Tongue (tissue), 2 donors: ENCODE results near the gene ACTA1. TPM values are rescaled to one million over a fixed set of nuclear protein-coding genes. Genes with fewer than 3 reads are reported as not detected.
"Not testable (repeated sequence)": the region's sequence is repeated elsewhere in the genome, so short reads cannot be mapped to it uniquely, and the experiment has no call there.

Experiments used
- DNase-seq: peaks from one replicate; pipeline ENCODE4 v3.0.0-alpha.2; 2015
- total RNA-seq: library from RNA; depleted of rRNA; stranded (reverse); fragments of >200 nt; gene quantifications from one replicate; pipeline ENCODE4 v1.2.3, GENCODE V29; 2014

Gene ACTA1
- total RNA-seq, 1 donor from 2014 or later: 4,424 TPM

GRCh38 chr1:229440851-229441537, 7.1 kb upstream of the ACTA1 start:
- no peak for DNase-seq

DNA sequence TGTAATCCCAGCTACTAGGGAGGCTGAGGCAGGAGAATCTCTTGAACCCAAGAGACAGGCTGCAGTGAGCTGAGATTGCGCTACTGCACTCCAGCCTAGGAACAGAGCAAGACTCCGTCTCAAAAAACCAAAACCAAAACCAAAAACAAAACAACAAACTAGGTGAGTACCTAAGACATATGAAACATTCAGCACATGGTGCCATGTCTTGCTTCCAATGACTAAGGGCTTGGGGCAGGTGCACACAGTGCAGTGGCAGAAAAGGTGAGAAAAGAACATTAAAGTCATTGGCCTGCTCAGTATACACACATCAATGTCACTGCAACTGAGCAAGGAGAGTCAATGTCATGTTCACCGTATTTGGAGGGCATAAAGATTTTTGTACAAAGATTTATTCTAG, 4.1 kb upstream of the ACTA1 start:
- no peak for DNase-seq

- DNase-seq: no peak
These were observed 3.5 kb upstream of the ACTA1 start for GRCh38 chr1:229437443-229437842.

- DNase-seq: peak; percentile 46
These were observed 2.3 kb upstream of the ACTA1 start for GRCh38 chr1:229436201-229436600.

DNA sequence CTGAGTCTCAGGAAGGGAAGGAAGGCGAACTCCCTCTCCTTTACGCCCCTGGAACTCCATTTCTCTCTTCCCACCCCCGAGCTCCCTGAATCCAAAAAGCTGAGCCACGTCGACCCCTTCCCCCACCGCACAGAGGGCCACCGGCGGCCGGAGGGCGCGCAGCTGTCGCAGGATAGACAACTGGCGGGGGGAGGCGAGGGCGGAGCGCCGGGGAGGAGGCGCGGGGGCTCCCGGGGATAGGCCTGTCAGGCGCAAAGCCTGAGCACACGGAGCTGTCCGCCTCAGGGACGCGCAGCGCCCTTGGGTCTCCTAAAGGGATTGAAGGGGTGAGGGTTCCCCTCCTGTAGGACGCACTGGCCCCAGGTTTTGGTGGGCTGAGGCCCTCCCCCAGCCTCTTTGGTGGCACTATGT, 752 bp upstream of the ACTA1 start:
- peak; percentile 86 for DNase-seq

GRCh38 chr1:229433364-229434004, 410 bp downstream of the ACTA1 start:
- no peak for DNase-seq

GRCh38 chr1:229432905-229433304, 989 bp downstream of the ACTA1 start:
- DNase-seq: no peak

DNA sequence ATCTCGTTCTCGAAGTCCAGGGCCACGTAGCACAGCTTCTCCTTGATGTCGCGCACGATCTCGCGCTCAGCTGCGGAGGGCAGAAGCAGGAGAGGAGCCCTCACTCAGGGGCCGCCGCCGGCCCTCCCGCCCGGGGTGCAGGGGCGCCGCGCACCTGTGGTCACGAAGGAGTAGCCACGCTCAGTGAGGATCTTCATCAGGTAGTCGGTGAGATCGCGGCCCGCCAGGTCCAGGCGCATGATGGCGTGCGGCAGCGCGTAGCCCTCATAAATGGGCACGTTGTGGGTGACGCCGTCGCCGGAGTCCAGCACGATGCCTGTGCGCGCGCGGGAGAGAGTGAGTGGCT, 1.8 kb downstream of the ACTA1 start:
- DNase-seq: peak; percentile 11

DNA sequence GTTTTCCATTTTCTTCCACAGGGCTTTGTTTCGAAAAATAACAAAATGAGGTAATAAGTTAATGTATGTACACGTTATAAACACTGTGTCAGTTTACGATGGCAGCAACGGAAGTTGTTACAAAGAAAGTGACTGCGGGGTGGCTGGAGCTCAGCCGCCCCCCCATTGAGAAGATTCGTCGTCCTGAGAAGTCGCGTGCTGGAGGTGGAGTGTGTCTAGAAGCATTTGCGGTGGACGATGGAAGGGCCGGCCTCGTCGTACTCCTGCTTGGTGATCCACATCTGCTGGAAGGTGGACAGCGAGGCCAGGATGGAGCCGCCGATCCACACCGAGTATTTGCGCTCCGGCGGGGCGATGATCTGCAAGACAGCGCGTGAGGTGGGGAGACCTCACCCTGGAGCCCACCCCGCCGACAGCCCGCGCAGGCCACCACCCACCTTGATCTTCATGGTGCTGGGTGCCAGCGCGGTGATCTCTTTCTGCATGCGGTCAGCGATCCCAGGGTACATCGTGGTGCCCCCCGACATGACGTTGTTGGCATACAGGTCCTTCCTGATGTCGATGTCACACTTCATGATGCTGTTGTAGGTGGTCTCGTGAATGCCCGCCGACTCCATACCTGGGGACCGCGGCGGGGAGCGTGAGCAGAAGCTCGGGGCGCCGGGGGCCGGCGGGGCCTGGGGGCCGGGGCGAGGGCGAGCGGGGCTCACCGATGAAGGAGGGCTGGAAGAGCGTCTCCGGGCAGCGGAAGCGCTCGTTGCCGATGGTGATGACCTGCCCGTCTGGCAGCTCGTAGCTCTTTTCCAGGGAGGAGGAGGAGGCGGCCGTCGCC, 2.4 kb downstream of the ACTA1 start:
- DNase-seq: peak; percentile 15

- DNase-seq: peak; percentile 87
These were observed 3.1 kb downstream of the ACTA1 start for GRCh38 chr1:229430761-229431283.

DNA sequence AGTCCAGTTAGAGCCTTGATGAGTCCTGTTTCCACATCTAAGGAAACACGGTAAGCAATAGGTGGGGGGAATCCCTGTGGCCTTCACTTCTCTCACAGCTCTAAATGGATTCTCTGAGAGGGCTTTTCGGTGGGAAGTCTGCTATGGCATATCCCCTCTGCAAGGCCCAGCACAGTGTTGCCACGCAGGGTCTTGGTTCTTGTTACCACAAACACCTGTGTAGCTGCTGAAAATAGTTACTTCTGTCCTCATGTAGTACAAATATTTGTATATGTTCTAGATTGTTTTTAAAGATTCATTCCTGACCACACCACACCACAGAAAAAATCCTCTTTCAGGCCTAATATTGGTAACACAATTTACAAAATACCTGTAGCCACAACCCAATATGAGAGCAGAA, 5.6 kb downstream of the ACTA1 start:
- DNase-seq: no peak

- no peak for DNase-seq
These were observed 6.3 kb downstream of the ACTA1 start for GRCh38 chr1:229427572-229427971.

DNA sequence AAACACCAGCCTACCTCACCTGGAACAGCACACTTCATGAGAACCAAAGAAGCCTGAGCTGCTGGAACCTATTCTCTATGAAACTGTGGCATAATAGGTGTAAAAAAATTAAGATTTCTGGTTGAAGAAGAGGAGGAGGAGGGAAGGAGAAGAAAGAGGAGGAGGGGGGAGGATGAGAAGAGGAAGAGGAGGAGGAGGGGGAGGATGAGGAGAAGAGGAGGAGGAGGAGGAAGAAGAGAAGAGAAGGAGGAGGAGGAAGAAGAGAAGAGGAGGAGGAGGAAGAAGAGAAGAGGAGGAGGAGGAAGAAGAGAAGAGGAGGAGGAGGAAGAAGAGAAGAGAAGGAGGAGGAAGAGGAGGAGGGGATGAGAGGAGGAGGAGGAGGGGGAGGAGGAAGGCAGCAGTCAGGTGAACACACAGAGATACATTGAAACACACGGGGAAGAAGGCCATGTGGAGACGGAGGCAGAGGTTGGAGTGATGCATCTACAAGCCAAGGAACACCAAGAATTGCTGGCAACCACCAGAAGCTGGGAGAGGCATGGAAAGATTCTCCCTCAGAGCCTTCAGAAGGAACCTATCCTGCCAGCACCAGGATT, 8.2 kb downstream of the ACTA1 start:
- no peak for DNase-seq

- DNase-seq: peak; percentile 25
These were observed 13.1 kb downstream of the ACTA1 start for GRCh38 chr1:229420765-229421164.

GRCh38 chr1:229420224-229420623, 13.7 kb downstream of the ACTA1 start:
- DNase-seq: no peak

GRCh38 chr1:229418586-229418985, 15.3 kb downstream of the ACTA1 start:
- not testable (repeated sequence) for DNase-seq

DNA sequence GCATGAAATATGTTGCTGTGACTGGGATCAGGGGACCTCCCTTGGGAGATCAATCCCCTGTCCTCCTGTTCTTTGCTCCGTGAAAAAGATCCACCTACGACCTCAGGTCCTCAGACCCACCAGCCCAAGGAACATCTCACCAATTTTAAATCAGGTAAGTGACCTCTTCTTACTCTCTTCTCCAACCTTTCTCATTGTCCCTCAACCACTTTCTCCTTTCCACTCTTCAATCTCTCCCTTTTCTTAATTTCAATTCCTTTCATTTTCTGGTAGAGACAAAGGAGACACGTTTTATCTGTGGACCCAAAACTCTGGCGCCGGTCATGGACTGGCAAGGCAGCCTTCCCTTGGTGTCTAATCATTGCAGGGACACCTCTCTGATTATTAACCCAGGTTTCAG, 21.1 kb downstream of the ACTA1 start:
- DNase-seq: not testable (repeated sequence)

DNA sequence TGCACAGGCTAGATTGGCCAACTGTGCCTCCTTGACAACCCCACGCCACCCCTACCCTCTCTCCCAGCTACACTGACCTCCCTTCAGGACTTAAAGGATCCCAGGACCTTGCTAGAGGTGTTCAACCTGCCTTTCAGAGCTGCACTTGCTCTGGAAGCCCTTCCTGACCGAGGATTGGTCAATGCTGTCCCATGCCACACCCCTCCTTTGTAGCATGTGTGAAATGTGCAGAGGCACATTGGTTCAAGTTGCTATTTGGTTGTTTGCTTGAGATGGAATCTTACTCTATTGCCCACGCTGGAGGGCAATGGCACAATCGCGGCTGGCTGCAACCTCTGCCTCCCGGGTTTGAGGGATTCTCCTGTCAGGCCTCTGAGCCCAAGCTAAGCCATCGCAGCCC, 21.8 kb downstream of the ACTA1 start:
- DNase-seq: no peak

GRCh38 chr1:229411434-229412055, 22.3 kb downstream of the ACTA1 start:
- no peak for DNase-seq

DNA sequence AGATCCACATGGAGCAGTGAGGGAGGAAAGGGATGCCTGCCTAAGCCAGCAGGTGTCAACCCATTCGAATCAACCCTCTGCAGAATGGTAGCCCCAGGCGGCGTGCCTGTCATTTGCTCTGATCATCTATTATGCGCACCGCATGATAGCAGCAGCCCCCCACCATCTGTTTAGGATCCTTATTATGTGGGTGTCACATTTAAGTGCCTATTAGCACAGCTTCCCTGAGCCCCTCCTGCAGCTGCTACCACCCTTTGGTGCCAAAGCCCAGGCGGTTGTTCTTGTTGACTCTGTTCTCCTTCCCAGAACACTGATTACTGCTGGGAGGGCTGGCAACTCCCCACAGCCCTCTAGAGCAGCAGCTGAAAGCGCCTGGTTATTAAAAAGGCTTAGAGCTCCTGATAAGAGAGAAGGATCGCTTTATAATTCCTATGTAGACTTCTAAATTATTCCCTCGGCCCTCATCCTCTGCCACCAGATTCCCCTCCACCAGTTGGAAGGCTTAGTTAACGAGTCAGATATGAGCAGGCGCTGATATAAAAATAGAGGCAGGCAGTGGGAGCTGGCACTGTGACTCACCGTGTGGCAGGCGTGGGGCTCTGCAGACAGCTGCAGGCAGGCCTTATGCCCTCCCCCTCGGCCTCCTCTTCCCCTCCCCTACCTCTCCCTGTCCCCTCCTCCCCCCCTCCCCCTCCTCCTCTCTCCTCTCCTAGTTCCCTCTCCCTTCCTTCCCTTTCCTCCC, 23.0 kb downstream of the ACTA1 start:
- DNase-seq: peak; percentile 92

DNA sequence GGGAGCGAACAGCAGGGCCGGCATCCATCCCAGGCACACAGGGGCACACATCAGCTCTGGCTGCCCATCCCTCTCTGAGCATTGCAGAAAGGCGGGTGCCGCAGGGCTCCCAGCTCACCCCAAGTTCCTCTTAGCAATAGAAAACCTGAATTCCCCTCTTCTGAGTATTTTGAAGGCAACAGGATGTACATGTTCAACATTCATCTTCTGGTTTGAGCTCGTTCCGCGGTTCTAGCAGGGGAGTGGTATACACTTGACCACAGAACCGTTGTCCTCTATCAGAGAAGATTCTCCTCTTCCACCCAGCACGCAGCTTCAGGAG, 23.6 kb downstream of the ACTA1 start:
- no peak for DNase-seq
